Neural progenitor cell (in vitro differentiated cells): Measurements from ENCODE around the gene SATB1.

Source experiments
- CTCF ChIP-seq: fragments of 200-600 bp; sonication (generic); IDR thresholded peaks from 2 replicates; pipeline ENCODE4 v1.5.1; 2017; ENCODE audit warnings: antibody characterized with exemption, mild to moderate bottlenecking
- EZH2 ChIP-seq: fragments of 200-600 bp; sonication (generic); IDR thresholded peaks from 2 replicates; pipeline ENCODE4 v1.6.1; 2017; ENCODE audit warnings: antibody characterized with exemption, mild to moderate bottlenecking, moderate library complexity

GRCh38 chr3:18441551-18441950 is 16.4 kb upstream of the SATB1 start:
- TF ChIP-seq CTCF (no peak), EZH2 (no peak)
